Renal cortex interstitium (tissue), 15 donors: ENCODE results near the gene RPS6KA4. TPM values are rescaled to one million over a fixed set of nuclear protein-coding genes. Genes with fewer than 3 reads are reported as not detected.
"Not testable (repeated sequence)": the region's sequence is repeated elsewhere in the genome, so short reads cannot be mapped to it uniquely, and the experiment has no call there.

Experiments used
- DNase-seq, 11 donors: peaks; one replicate each; pipeline ENCODE4 v3.0.0-alpha.2; 2013; ENCODE audit warnings: low read depth in 9 of 11, low spot score in 4 of 11; ENCODE audit errors: extremely low read depth in 1 of 11
- long read RNA-seq, 16 experiments: transcript quantifications; one replicate each; lab custom pipeline, GENCODE V29; 2026
- polyA plus RNA-seq, 3 donors: library from polyadenylated mRNA; unstranded; fragments of 120-200 nt; gene quantifications; one replicate each; pipeline ENCODE4 v1.2.1, GENCODE V29; 2013; ENCODE audit not compliant: insufficient read length in 3 of 3

Gene RPS6KA4
- polyA plus RNA-seq: 10 to 100 TPM in 2 of 3 donors, 1 to 10 TPM in 1; 6.7 to 13.9 (median 12.6) TPM
- long read RNA-seq, donor 1: 0 reads
- long read RNA-seq, donor 2, partial matches to known transcripts: 0 of 3 reads
- long read RNA-seq, donor 2, other reads (novel, unspliced or antisense): 0 of 3 reads
- long read RNA-seq, donor 3, partial matches to known transcripts: 0 of 4 reads
- long read RNA-seq, donor 3, other reads (novel, unspliced or antisense): 0 of 4 reads
- long read RNA-seq, donor 4, partial matches to known transcripts: 0 of 1 reads
- long read RNA-seq, donor 4, other reads (novel, unspliced or antisense): 0 of 1 reads
- long read RNA-seq, donor 5: 0 reads
- long read RNA-seq, donor 6, partial matches to known transcripts: 0 of 3 reads
- long read RNA-seq, donor 6, other reads (novel, unspliced or antisense): 0 of 3 reads
- long read RNA-seq, donor 7, partial matches to known transcripts: 0 of 3 reads
- long read RNA-seq, donor 7, other reads (novel, unspliced or antisense): 0 of 3 reads
- long read RNA-seq, donor 8, partial matches to known transcripts: 0 of 2 reads
- long read RNA-seq, donor 8, other reads (novel, unspliced or antisense): 0 of 2 reads
- long read RNA-seq, donor 9, partial matches to known transcripts: 0 of 3 reads
- long read RNA-seq, donor 9, other reads (novel, unspliced or antisense): 0 of 3 reads
- long read RNA-seq, donor 10, partial matches to known transcripts: 0 of 1 reads
- long read RNA-seq, donor 10, other reads (novel, unspliced or antisense): 0 of 1 reads
- long read RNA-seq, donor 11: 0 reads
- long read RNA-seq, donor 12: 0 reads
- long read RNA-seq, donor 13: 0 reads
- long read RNA-seq, donor 14, partial matches to known transcripts: 0 of 1 reads
- long read RNA-seq, donor 14, other reads (novel, unspliced or antisense): 0 of 1 reads
- long read RNA-seq, donor 15, partial matches to known transcripts: 0 of 1 reads
- long read RNA-seq, donor 15, other reads (novel, unspliced or antisense): 0 of 1 reads
- long read RNA-seq, donor 16, transcript RPS6KA4-201 (17 exons, 3,119 nt): major isoform, 8 of 8 reads
- long read RNA-seq, donor 16, partial matches to known transcripts: 0 of 8 reads
- long read RNA-seq, donor 16, other reads (novel, unspliced or antisense): 0 of 8 reads

DNA sequence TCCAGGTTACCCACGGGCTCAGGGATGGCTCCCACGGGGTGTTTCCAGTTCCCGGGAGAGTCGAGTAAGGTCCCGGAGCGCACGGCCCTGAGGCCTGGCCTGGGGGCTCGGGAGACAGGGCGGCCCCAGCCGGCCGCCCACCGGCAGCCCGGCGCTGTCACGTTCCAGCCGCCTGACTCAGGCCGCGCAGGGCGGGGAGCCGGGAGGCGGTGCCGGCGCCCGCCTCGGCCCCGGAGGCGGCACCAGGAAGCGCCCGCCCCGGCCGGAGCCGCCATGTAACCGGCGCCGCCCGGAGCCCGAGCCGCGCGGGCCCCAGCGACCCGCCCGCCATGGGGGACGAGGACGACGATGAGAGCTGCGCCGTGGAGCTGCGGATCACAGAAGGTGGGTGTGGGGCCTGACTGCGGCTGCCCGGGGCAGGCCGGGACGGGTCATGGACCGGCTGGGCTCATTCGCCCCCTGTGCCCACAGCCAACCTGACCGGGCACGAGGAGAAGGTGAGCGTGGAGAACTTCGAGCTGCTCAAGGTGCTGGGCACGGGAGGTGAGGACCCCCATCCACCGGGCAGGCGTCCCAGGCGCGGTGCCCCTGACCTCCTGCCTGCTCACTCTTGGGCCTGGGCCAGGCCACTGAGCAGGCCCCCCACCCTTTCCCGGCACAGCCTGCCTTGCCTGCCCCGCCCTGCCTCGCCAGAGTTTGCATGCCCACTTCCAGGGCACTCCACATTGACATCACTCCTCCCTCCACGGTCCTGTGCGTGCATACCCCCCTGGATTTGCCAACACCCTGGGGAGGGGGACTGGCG lies at the start of gene RPS6KA4:
RPS6KA4 (plus strand) TSS at position 256 of the 805 bp plus-strand sequence; CDS start at position 330, 74 bp downstream.
- DNase-seq: peak in 3 of 11 donors; percentile 42 to 66 (median 58)

- DNase-seq: no peak
Observed at GRCh38 chr11:64312947-64313346, 46.0 kb upstream of the RPS6KA4 start.

GRCh38 chr11:64313491-64314145 lies 45.3 kb upstream of the RPS6KA4 start:
- no peak for DNase-seq

GRCh38 chr11:64314146-64314804 lies 44.7 kb upstream of the RPS6KA4 start:
- no peak for DNase-seq

GRCh38 chr11:64314805-64315561 lies 44.0 kb upstream of the RPS6KA4 start:
- no peak for DNase-seq

- not testable (repeated sequence) for DNase-seq
Observed at GRCh38 chr11:64315667-64316526, 43.1 kb upstream of the RPS6KA4 start.

DNA sequence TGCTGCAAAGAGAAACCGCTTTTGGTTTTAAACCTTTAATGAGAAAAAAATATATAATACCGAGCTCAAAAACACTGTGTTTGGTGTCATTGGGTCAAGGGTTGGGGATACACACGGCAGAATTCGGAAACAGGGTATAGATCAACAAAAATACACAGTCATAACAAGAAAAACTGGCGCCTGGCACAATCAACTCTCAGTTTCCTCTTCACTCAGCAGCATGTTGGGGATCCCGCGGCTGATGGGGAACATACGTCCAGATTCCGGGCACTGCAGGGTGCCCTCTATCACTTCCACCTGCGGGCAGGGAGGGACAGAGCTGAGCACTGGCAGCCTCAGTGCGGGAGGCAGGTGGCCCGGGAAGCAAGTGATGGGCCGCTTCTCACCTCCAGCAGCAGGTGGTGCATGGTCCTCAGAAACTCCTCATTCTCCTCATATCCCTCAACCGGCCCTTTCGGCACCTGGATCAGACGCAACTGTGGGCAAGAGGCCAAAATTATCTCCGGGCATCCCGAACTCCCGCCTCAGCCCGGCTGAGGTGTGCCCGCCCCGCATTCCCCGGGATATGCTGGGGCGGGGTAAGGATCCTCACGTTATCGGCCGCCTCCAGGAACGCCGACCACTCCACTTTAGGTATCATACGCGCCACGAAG lies 42.2 kb upstream of the RPS6KA4 start:
- no peak for DNase-seq

DNA sequence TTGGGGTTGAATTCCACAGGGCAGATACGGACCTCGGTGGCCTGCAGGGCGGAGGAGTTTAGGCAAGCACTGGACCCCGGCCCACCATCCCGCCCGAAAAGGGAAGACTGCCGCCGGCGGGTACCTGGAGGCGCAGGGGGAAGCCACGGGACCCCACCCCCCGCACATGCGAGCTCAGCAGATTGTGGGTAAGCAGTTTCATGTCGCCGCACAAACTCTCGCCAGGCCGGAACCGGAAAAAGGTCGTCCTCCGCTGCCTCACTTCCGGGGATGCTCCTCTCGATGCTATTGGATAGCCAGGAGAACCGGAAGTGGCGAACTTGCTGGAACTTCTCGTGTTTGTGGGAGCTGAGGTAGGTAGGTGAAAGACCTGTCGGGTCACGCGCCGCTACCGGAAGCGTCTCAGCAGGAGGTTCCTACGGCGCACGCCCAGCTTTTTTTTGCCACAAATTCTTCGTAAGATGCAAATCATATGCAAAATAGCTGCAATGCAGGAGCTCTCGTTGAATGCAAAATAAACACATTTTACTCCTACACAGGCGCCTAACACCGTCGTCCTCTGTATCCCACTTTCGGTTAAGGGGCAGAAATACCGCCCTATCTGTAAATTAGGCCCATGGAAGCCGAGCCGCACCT lies 41.5 kb upstream of the RPS6KA4 start, which contains the start of gene TRMT112:
TRMT112 (minus strand) TSS at position 235 of the 636 bp plus-strand sequence; CDS start at position 202, 33 bp downstream.
- peak; percentile 88 to 98 (median 94) for DNase-seq

DNA sequence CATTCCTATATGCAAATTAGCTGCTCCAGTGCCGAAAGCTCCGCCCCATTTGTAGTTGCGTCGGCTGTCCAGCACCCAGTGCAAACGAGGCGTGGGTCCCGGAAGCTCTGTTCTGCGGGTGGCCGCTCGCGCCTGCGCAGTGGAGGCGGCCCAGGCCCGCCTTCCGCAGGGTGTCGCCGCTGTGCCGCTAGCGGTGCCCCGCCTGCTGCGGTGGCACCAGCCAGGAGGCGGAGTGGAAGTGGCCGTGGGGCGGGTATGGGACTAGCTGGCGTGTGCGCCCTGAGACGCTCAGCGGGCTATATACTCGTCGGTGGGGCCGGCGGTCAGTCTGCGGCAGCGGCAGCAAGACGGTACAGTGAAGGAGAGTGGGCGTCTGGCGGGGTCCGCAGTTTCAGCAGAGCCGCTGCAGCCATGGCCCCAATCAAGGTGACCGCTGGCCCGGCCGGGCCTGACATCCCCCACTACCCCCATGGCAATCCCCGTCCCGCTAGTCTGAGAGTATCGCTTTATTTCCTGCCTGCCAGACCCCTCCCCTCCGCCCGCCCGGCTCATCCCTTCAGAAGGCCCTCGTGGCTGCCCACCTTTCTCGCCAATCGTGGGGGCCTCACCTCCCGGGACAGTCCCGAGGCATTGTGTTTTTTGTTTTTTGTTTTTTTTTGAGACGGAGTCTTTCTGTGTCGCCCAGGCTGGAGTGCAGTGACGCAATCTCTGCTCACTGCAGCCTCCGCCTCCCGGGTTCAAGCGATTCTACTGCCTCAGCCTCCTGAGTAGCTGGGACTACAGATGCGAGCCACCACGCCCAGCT lies 40.8 kb upstream of the RPS6KA4 start, which contains the start of gene PRDX5:
PRDX5 (plus strand) TSS at position 161 of the 805 bp plus-strand sequence; CDS start at position 256, 95 bp downstream.
- DNase-seq: peak; percentile 87 to 95 (median 93)

- DNase-seq: no peak
Observed at GRCh38 chr11:64318766-64319761, 39.9 kb upstream of the RPS6KA4 start.

DNA sequence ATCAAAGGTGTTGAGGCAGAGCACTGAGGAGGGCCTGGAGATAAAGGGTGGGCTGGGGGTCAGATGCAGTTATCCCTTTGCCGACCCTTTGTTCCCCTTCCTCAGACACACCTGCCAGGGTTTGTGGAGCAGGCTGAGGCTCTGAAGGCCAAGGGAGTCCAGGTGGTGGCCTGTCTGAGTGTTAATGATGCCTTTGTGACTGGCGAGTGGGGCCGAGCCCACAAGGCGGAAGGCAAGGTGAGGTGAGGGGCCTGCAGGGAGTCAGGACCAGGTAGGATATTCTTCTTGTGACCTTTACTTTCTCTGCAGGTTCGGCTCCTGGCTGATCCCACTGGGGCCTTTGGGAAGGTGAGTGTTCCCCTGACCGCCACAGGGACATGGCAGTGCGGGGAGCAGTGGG lies 38.4 kb upstream of the RPS6KA4 start:
- DNase-seq: no peak

GRCh38 chr11:64321026-64321425 lies 37.9 kb upstream of the RPS6KA4 start:
- DNase-seq: no peak

- no peak for DNase-seq
Observed at GRCh38 chr11:64321533-64321932, 37.4 kb upstream of the RPS6KA4 start.
